Measurements from ENCODE around the gene AZIN2.

Gene AZIN2

DNA sequence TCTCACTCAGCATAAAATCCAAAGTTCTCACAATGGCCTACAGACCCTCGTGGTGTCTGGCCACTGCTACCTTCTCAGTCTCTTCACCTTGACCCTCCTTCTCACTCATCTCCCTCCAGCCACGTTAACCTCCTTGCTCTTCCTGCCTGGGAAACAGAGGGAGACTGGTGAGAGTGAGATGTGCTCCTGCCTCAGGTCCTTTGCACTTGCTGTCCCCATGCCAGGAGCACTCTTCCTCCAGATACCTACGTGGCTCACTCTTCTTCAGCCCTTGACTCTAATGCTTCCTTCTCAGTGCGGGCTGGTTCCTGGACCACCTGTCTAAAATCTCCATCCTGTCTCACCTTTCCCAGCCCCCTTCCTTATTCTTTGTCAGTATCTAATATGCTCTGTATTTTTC lies 76.2 kb downstream of the AZIN2 start:
- no peak for DNase-seq

DNA sequence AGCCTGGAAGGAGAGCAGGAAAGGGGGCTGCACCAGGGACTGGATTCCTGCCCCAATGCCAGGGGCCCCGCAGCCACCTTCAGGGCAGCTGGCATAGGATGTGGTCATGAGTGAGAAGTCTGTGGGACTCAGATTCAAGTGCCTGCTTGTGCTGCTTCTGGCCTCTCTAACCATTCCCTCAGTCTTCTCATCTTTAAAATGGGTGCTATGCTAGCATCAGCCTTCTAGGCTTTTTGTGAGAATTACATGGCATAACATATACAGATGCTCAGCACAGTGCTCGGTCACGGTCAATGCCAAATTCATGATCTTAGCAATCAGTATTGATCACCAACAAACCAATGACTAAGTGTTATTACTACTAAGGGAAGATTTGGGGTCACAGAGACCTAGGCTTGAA lies 77.4 kb downstream of the AZIN2 start:
- DNase-seq = no peak

DNA sequence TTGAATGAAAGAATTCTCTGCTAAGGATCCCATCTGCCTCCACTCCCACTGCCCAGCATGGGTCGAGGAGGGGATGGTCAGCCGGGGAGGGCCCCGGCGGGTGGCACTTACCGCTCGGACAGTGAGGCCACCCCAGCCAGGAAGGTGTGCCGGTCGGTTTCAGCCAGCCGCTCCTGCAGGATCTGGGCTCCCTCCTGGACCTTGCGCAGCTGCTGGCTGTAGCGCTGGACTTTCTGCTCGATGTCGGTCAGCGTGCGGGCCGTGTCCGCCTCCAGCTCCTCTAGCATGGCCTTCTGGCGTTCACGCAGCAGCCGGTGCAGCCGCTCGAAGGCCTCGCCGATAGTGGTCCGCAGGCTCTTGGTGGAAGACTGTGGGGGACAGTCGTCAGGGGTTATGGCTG lies 78.6 kb downstream of the AZIN2 start:
- DNase-seq = no peak

DNA sequence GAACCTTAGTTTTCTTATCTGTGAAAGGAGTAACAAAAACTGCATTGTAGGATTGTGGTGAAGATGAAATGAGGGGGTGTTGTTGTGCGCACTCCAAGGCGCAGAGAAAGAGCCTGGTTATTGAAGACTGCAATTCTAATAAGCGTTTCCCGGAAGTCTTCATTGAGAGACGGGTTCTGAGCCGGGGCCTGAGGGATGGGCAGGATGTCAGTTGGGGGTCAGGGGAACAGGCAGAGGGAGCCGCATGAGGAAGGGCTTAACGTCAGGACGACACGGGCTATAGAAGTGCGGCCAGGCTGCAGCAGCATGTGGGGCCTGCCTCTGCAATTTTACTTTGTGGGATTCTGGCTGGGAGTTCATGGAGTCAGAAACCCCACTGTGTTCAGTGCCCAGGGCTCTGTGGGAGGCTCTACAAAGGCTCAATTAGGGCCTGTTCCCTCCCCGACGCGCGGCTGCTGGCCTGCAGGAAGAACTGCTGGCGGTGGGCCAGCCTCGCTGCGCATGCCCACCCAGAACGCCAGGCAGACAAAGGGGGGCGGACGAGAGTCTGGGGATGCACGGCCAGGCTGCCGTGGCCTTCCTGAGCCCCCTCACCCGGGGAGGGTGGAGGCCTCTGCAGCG lies 80.2 kb downstream of the AZIN2 start:
- DNase-seq = no peak

DNA sequence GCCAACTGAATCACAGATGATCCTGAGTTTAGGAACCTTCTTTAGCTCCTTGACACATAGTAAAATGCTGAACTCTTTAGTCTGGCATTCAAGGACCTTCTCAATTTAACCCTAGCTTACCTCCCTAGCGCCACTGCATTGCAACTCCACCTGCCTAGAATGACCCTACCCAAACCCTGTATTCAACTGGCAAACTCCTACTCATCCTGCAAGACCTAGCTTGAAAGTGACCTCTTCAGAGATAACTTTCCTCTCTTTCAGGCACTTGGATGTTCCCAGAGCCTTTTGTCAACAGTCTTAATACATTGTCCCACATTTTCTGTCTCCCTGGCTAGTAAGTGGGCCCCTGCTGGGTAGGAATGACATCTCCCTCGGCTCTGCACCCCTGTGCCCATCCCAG lies 81.2 kb downstream of the AZIN2 start:
- DNase-seq = no peak

DNA sequence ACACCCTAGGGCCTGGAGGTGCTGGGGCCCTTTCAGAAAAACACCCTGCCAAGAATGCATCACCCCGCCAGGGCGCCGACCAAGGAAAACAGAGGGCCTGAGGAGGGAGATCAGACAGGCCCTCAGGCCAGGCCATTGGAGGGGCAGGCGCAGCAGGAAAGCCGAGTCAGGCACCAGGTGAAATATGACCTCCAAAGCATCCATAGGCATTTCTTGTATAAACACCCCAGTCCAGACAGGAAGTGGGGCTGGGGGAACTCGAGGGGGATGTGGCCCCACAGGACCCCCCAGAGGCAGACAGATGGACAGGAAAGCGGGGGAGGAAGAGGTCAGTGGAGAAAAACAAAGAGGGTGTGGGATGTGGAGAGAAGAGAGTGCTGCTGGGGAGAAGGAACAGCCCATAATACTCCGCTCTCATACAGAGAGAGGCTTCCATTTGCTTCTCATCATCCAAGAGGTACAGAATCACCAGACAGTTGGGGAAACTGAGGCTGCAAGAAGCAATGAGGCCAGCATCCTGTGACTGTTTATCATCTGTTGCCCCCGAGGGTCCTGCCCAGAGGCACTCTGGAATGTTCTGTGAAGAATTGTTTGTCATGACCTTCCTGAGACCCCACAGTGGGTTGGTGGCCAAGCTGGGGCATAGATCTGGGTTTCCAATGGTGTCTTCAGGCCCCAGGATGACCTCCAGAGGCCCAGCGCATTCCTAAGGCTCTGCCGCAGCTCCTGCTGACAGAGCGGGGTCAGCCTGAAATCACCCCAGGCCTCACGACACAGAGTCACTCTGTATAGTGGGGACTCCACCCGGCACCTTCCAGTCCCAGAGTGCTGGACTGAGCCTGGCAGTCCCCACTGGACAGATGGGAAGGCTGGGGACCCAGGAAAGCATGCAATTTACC lies 82.9 kb downstream of the AZIN2 start:
- no peak for DNase-seq

DNA sequence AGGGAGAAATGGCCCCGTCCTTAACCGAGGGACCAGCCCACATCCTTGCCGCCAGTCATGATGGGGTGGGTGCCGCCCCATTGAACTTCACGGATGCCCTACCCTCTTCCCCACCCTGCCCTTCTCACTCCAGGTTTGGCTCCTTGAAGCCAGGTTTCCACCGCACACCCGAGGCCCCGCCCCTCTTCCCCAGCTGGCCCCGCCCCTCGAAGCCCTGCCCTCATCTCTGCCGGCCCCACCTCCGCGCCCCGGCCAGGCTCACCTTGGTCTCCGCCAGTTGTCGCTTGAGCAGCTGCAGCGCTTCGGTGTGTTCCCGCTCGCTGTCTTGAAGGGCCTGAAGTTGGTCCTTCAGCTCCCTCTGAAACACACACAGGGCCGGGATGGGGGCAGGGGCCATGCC lies 84.3 kb downstream of the AZIN2 start:
- no peak for DNase-seq

DNA sequence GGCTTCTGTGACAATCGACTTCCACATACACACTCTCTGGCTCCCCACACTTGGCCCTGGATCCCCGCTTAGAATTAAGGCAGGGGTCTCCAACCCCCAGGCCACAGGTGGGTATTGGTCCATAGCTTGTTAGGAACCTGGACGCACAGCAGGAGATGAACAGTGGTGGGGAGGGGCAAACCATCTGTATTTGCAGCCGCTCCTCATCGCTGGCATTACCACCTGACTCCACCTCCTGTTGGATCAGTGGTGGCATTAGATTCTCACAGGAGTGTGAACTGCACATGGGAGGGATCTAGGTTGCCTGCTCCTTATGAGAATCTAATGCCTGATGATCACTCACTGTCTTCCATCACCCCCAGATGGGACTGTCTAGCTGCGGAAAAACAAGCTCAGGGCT lies 84.9 kb downstream of the AZIN2 start:
- no peak for DNase-seq

DNA sequence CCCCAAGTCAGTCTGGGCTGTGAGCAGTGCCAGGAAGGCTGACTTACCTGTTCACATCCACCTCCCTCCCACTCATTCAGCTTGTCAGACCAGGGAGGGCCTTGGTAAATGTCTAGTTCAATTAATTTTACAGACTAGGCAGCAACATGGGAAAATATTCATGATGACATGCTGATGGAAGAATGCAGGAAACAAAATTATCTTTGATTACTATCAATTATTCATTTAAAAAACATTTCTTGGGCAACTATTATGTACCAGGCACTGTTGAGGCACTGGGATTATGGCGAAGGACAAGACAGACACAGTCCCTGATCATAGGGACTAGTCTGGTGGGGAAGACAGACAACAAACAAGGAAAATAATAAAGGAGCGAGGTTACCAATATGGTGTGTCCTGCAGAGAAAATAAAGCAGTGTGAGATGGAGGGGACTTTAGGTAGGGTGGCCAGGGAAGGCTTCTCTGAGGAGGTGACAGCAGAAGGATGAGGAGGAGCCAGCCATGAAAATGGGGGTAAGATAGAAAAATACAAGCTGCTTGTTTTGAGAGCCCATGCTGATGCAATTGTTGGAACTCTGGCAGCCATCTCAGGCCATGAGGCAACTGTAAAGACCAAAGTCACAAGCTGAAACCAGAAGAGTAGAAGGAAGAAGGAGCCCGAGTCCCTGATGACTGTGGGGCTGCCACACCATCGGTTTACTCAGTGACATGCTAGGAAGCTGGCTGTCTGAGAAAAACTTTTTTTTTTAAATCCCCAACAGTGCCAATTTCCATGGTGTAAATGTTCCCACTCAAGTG lies 86.9 kb downstream of the AZIN2 start:
- no peak for DNase-seq

DNA sequence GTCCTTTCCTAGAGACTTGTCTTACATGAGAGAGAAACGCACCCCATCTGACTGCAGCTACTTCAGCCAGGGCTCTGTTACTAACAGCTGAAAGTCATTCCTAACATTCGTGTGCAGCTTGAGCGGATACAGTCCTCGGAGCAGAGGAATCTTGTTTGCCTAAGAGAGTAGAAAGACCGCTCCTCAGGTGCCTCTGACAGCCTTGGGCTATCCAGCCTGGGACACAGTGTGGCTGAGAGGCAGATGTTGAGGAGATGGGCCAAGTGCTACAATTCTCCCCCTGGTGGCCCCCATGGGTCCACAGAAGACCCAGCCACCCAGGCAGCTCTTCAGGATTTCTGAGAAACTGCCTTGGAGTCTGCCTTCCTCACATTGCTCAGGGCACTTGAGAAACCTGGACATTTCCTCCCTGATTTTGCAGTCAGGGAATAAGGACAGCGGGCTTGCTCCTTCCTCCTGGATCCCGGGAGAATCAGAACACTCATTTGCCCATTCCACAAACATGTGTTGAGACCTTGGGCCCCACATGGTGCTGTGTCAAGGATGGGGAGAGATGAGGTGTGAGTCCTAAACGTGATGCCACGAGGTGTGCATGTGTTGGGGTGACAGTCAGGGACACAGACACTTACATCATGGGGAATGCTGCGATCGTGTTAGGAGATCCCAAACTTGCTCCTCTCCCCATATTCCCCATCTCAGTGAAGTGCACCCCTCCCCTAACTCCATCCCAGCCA lies 87.8 kb downstream of the AZIN2 start:
- no peak for DNase-seq

DNA sequence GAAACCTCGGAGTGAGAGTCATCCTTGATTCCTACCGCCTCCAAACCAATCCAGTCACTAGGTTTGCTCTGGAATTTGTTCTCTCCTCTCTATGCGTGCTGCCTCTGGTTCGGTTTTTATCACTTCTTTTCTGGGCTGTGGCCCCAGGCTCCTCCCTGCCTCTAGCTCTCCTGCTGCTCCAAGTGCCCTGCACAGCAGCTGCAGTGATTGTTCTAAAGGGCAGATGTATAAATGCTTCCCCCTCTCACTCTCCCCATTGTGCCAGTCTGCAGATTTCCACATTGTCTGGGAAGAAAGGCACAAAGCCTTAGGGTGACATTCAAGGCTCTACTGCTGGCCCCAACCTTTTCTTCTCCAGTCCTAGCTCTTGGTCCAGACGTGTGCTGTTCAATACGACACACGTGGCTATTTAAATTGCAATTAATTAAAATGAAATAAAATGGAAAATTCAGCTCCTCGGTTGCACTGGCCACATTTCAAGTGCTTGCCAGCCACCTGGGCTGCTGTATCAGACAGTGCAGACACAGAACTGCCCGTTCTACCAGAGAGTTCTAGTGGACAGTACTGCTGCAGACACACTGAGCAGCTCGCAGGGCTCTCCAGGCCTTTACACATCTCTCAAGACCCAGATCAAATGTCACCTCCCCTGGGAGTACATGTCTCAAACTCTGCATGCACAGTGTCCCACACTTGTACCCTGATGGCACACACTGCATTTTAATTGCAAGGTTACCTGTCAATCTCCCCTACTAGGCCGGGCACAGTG lies 88.5 kb downstream of the AZIN2 start:
- no peak for DNase-seq
